Body of pancreas (tissue), 4 donors: ENCODE results near the gene SEL1L3.

ENCODE experiments used
- CTCF ChIP-seq, 7 experiments: fragments of 450-650 bp in 4 of 7; fragments of 200-600 bp in 3 of 7; sonication (generic) in 3 of 7; IDR thresholded peaks; one replicate each; pipeline ENCODE4 v1.5.1; 2016 to 2019; ENCODE audit warnings: antibody characterized with exemption in 7 of 7
- POLR2A ChIP-seq, 3 donors: fragments of 450-650 bp; IDR thresholded peaks; one replicate each; pipeline ENCODE4 v1.6.1; 2016; ENCODE audit warnings: antibody characterized with exemption in 3 of 3, mild to moderate bottlenecking in 2 of 3

- TF ChIP-seq POLR2A (IDR thresholded peaks at IDR 0.05) (no peak), CTCF (IDR thresholded peaks at IDR 0.05) (no peak)
Observed at GRCh38 chr4:25795566-25796454, 67.0 kb downstream of the SEL1L3 start.
